OCI-LY7 (cell line): ENCODE results near the gene MTHFSD.

Experiments
- CTCF ChIP-seq: fragments of 200-600 bp; sonication (generic); conservative IDR thresholded peaks from 2 replicates; pipeline ENCODE4 v1.5.1; 2014; ENCODE audit warnings: mild to moderate bottlenecking, antibody characterized with exemption, low read length, moderate library complexity, mixed read lengths
- EZH2phosphoT487 ChIP-seq: fragments of 200-600 bp; sonication (generic); IDR thresholded peaks from 2 replicates; pipeline ENCODE4 v1.6.1; 2018; ENCODE audit warnings: low read depth, borderline replicate concordance, mild to moderate bottlenecking, mixed run types, antibody characterized with exemption, low read length, moderate library complexity, mixed read lengths

- no peak for TF ChIP-seq CTCF
- no peak for TF ChIP-seq EZH2phosphoT487
These were observed 39.0 kb upstream of the MTHFSD start for GRCh38 chr16:86593913-86594620.
